ENCODE results near the gene SPSB2. TPM values are rescaled to one million over a fixed set of nuclear protein-coding genes. Genes with fewer than 3 reads are reported as not detected.

SPSB2 gene
- polyA plus RNA-seq, 1 of the 3 experiments (the other 2 are of a cell fraction): 16.9 TPM

- Histone ChIP-seq H3K79me2 (ENCODE audit: insufficient read depth) (peaks cover 9% of the 10 kb centered on the region), H3K9ac (no peak overlapping the region), H3K9me3 (no peaks in the 10 kb centered on the region), H4K20me1 (ENCODE audit: insufficient read depth) (no peaks in the 10 kb centered on the region; the same call in 1 of the 2 replicates), H2AFZ (ENCODE audit: low read depth) (no peak overlapping the region), H3F3A (replicated peaks; ENCODE audit: insufficient read depth) (peaks cover 4% of the 10 kb centered on the region), H3K4me2 (no peak overlapping the region), H3K27ac (ENCODE audit: low read depth in 2 of 2, low read length in 1 of 2) (no peak overlapping the region), H3K4me3 (ENCODE audit: low read depth in 2 of 2, low read length in 1 of 2) (no peak overlapping the region), H3K36me3 (replicated peaks in 1 of 2; ENCODE audit: control insufficient read depth in 1 of 2, insufficient read depth in 2 of 2, low read length in 1 of 2) (peaks cover 40 to 88% of the 10 kb centered on the region in 2 experiments), H3K4me1 (ENCODE audit: control insufficient read depth in 1 of 2, insufficient read depth in 2 of 2, low read depth in 1 of 2, low read length in 1 of 2) (no peaks in the 10 kb centered on the region), H3K9me2 (no peaks in the 10 kb centered on the region), H3K27me3 (ENCODE audit: insufficient read depth) (no peaks in the 10 kb centered on the region)
- no peak for DNase-seq
- ChIA-PET POLR2A (no interaction called here), CTCF (interaction anchor here (1.9 to 2.4 kb wide), 3 partner anchors 9 to 24 kb away, joined by 8 to 13 read pairs (median 12); partner anchors contain the start of gene SPSB2)
- 100% methylated on average over 4 of the region's 9 CpGs for WGBS (ENCODE audit: low lambda C conversion rate)
- TF ChIP-seq TAF1 (IDR thresholded peaks at IDR 0.05; ENCODE audit: borderline replicate concordance, low read depth, low read length): no peak
- TF ChIP-seq, protein P1, sequence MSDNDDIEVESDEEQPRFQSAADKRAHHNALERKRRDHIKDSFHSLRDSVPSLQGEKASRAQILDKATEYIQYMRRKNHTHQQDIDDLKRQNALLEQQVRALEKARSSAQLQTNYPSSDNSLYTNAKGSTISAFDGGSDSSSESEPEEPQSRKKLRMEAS (IDR thresholded peaks at IDR 0.05; ENCODE audit: low read depth): no peak
- TF ChIP-seq, protein P2, sequence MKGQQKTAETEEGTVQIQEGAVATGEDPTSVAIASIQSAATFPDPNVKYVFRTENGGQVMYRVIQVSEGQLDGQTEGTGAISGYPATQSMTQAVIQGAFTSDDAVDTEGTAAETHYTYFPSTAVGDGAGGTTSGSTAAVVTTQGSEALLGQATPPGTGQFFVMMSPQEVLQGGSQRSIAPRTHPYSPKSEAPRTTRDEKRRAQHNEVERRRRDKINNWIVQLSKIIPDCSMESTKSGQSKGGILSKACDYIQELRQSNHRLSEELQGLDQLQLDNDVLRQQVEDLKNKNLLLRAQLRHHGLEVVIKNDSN (IDR thresholded peaks at IDR 0.05; ENCODE audit: borderline replicate concordance, low read depth): no peak
- TF ChIP-seq POLR2AphosphoS5 (IDR thresholded peaks at IDR 0.05; ENCODE audit: low read depth, low read length): no peak
- no peak for TF ChIP-seq CHD2 (IDR thresholded peaks at IDR 0.05; ENCODE audit: low read length, partially characterized antibody)
- no peak for TF ChIP-seq RCOR1 (IDR thresholded peaks at IDR 0.05; ENCODE audit: low read length)
- TF ChIP-seq EZH2phosphoT487 (IDR thresholded peaks at IDR 0.05; ENCODE audit: borderline replicate concordance, low read depth): no peak
- no peak for TF ChIP-seq REST (IDR thresholded peaks at IDR 0.05; ENCODE audit: low read depth, low read length)
- TF ChIP-seq, protein P3, sequence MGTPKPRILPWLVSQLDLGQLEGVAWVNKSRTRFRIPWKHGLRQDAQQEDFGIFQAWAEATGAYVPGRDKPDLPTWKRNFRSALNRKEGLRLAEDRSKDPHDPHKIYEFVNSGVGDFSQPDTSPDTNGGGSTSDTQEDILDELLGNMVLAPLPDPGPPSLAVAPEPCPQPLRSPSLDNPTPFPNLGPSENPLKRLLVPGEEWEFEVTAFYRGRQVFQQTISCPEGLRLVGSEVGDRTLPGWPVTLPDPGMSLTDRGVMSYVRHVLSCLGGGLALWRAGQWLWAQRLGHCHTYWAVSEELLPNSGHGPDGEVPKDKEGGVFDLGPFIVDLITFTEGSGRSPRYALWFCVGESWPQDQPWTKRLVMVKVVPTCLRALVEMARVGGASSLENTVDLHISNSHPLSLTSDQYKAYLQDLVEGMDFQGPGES (IDR thresholded peaks at IDR 0.05; ENCODE audit: low read depth, low read length): no peak
- TF ChIP-seq, protein P4, sequence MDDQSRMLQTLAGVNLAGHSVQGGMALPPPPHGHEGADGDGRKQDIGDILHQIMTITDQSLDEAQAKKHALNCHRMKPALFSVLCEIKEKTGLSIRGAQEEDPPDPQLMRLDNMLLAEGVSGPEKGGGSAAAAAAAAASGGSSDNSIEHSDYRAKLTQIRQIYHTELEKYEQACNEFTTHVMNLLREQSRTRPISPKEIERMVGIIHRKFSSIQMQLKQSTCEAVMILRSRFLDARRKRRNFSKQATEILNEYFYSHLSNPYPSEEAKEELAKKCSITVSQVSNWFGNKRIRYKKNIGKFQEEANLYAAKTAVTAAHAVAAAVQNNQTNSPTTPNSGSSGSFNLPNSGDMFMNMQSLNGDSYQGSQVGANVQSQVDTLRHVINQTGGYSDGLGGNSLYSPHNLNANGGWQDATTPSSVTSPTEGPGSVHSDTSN (IDR thresholded peaks at IDR 0.05): no peak
- TF ChIP-seq SMC3 (IDR thresholded peaks at IDR 0.05; ENCODE audit: low read depth, low read length): no peak
- TF ChIP-seq FOXJ3 (CRISPR knock-in tag; IDR thresholded peaks at IDR 0.05): no peak
- no peak for TF ChIP-seq TEAD4 (IDR thresholded peaks at IDR 0.05; ENCODE audit: borderline replicate concordance, insufficient read depth)
- TF ChIP-seq ELF1 (IDR thresholded peaks at IDR 0.05): no peak
- TF ChIP-seq GABPA (IDR thresholded peaks at IDR 0.05; ENCODE audit: low read depth): no peak
- no peak for TF ChIP-seq FOXM1 (IDR thresholded peaks at IDR 0.05; ENCODE audit: low read depth)
- no peak for TF ChIP-seq RAD21 (IDR thresholded peaks at IDR 0.05; ENCODE audit: low read length)
- no peak for TF ChIP-seq RFX5 (IDR thresholded peaks at IDR 0.05; ENCODE audit: low read length)
These were observed 13.0 kb downstream of the SPSB2 start for GRCh38 chr12:6860116-6860515.

Data from SK-N-SH (cell line).